ENCODE results near the gene APBA2. TPM values are rescaled to one million over a fixed set of nuclear protein-coding genes. Genes with fewer than 3 reads are reported as not detected.

Gene APBA2
- total and polyA plus RNA-seq, 2 of the 13 experiments (the other 11 are each of a cell fraction or from before 2014, with no cell fraction given), result 0.62 to 2.3 TPM

DNA sequence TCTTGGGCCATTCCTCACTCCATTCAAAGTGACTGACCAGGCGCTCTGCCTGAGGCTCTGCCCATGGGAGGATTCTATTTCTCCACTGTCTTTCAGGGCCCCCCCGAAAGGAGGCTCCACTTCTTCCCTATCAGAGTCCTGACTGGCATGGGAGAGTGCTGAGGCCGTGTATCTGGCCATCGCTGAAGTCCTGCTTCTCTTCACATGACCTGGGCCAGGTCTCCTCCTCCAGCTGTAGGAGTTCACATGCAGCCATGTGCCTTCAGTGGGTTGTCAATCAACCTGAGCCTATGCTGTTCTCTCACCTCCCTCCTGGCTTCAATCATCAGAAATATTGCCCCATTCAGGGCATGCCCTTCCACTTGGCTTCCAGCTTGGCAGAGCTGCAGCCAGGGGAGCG is 12.8 kb upstream of the APBA2 start:
- ChIA-PET CTCF (ENCODE audit: low intra/inter-chr PET ratio, low total read pairs) (no interaction called here), POLR2A (no interaction called here)
- Histone ChIP-seq H3K27ac (ENCODE audit: extremely low read length, insufficient read depth, low read length) (no peak overlapping the region), H3K4me3 (replicated peaks in 1 of 3; ENCODE audit: insufficient read depth in 1 of 3, low read depth in 2 of 3, low read length in 3 of 3) (no peak overlapping the region), H3K9ac (ENCODE audit: insufficient read depth, low read depth, low read length) (no peak overlapping the region), H3K27me3 (ENCODE audit: control insufficient read depth in 1 of 2, insufficient read depth in 2 of 2, low read length in 2 of 2) (no peaks in the 10 kb centered on the region), H3K4me2 (ENCODE audit: low read depth, low read length) (no peak overlapping the region), H3K79me2 (ENCODE audit: insufficient read depth, low read length) (no peaks in the 10 kb centered on the region), H4K20me1 (ENCODE audit: insufficient read depth, low read length) (no peaks in the 10 kb centered on the region), H2AFZ (ENCODE audit: low read length) (no peak overlapping the region), H3K36me3 (replicated peaks in 1 of 2; ENCODE audit: control insufficient read depth in 1 of 2, insufficient read depth in 2 of 2, low read length in 2 of 2) (no peaks in the 10 kb centered on the region), H3K9me3 (ENCODE audit: low read length) (no peaks in the 10 kb centered on the region), H3K4me1 (ENCODE audit: insufficient read depth, low read length) (peaks cover 14% of the 10 kb centered on the region)
- no TSS peak for BruUV-seq (replicated peaks)
- no peak for FAIRE-seq
- in situ Hi-C loops (cut with HindIII; ENCODE audit: extremely low pct_ligation_motif_present, low pct_unique_long_range_greater_than_20kb) (no loop called here), intact Hi-C loops (cut with micrococcal nuclease; ENCODE audit: unreplicated experiment) (no loop called here)
- no peak for DNase-seq (ENCODE audit: low spot score)
- 69% methylated on average over 2 of the region's 5 CpGs for WGBS (ENCODE audit: low lambda C conversion rate)
- TF ChIP-seq, protein P1, sequence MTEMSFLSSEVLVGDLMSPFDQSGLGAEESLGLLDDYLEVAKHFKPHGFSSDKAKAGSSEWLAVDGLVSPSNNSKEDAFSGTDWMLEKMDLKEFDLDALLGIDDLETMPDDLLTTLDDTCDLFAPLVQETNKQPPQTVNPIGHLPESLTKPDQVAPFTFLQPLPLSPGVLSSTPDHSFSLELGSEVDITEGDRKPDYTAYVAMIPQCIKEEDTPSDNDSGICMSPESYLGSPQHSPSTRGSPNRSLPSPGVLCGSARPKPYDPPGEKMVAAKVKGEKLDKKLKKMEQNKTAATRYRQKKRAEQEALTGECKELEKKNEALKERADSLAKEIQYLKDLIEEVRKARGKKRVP (CRISPR knock-in tag; IDR thresholded peaks at IDR 0.05), result no peak
- TF ChIP-seq, protein P2, sequence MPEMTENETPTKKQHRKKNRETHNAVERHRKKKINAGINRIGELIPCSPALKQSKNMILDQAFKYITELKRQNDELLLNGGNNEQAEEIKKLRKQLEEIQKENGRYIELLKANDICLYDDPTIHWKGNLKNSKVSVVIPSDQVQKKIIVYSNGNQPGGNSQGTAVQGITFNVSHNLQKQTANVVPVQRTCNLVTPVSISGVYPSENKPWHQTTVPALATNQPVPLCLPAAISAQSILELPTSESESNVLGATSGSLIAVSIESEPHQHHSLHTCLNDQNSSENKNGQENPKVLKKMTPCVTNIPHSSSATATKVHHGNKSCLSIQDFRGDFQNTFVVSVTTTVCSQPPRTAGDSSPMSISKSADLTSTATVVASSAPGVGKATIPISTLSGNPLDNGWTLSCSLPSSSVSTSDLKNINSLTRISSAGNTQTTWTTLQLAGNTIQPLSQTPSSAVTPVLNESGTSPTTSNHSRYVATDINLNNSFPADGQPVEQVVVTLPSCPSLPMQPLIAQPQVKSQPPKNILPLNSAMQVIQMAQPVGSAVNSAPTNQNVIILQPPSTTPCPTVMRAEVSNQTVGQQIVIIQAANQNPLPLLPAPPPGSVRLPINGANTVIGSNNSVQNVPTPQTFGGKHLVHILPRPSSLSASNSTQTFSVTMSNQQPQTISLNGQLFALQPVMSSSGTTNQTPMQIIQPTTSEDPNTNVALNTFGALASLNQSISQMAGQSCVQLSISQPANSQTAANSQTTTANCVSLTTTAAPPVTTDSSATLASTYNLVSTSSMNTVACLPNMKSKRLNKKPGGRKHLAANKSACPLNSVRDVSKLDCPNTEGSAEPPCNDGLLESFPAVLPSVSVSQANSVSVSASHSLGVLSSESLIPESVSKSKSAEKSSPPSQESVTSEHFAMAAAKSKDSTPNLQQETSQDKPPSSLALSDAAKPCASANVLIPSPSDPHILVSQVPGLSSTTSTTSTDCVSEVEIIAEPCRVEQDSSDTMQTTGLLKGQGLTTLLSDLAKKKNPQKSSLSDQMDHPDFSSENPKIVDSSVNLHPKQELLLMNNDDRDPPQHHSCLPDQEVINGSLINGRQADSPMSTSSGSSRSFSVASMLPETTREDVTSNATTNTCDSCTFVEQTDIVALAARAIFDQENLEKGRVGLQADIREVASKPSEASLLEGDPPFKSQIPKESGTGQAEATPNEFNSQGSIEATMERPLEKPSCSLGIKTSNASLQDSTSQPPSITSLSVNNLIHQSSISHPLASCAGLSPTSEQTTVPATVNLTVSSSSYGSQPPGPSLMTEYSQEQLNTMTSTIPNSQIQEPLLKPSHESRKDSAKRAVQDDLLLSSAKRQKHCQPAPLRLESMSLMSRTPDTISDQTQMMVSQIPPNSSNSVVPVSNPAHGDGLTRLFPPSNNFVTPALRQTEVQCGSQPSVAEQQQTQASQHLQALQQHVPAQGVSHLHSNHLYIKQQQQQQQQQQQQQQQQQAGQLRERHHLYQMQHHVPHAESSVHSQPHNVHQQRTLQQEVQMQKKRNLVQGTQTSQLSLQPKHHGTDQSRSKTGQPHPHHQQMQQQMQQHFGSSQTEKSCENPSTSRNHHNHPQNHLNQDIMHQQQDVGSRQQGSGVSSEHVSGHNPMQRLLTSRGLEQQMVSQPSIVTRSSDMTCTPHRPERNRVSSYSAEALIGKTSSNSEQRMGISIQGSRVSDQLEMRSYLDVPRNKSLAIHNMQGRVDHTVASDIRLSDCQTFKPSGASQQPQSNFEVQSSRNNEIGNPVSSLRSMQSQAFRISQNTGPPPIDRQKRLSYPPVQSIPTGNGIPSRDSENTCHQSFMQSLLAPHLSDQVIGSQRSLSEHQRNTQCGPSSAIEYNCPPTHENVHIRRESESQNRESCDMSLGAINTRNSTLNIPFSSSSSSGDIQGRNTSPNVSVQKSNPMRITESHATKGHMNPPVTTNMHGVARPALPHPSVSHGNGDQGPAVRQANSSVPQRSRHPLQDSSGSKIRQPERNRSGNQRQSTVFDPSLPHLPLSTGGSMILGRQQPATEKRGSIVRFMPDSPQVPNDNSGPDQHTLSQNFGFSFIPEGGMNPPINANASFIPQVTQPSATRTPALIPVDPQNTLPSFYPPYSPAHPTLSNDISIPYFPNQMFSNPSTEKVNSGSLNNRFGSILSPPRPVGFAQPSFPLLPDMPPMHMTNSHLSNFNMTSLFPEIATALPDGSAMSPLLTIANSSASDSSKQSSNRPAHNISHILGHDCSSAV (CRISPR knock-in tag; IDR thresholded peaks at IDR 0.05; ENCODE audit: borderline replicate concordance), result no peak
- ATAC-seq, result no peak; the same call in 2 of the 3 replicates

Measured in HepG2 (cell line).